ENCODE data around the gene AFF4. TPM values are rescaled to one million over a fixed set of nuclear protein-coding genes. Genes with fewer than 3 reads are reported as not detected.

The AFF4 gene
- total RNA-seq, 1 experiment from 2014 or later: 38.6 TPM

DNA sequence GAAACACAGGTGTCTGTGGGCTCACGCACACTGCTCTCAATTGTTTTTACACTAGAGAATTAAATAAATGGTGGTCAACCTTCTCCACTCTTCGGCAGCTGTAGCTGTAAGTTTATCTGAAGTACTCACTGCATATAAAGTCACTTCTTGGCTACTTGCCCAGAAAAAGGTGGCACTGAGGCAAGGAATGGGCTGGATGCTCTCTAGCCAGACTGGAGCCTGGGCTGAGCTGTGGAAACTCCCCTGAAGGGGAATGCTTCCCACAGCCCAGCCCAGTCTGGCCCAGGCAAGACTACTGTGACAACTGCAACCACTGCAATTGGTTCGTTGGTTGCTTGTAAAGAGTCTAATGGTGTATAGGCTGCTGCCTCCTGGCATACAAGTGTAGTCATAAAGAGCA is 85.5 kb downstream of the AFF4 start:
- intact Hi-C loops (cut with micrococcal nuclease): no loop called here
- DNase-seq (ENCODE audit: low read depth, low spot score) (no peak), ATAC-seq (0 out of 2 replicates have a peak, but pooled peaks have one; percentile 20)
- H3K9me3 ChIP-seq (ENCODE audit: control insufficient read depth in 1 of 2, insufficient read depth in 1 of 2, low read depth in 1 of 2, low read length in 2 of 2): no peaks in the 10 kb centered on the region
- RAD21 ChIA-PET (ENCODE audit: low non-redundant PET in 1 of 2, low total read pairs in 2 of 2, uncharacterized antibody in 2 of 2, unreplicated experiment in 2 of 2): no interaction called here
- H3K9ac ChIP-seq (ENCODE audit: low read length): no peak overlapping the region
- no peak overlapping the region for H3K4me2 ChIP-seq (ENCODE audit: low read length)
- POLR2A ChIA-PET: no interaction called here
- no peaks in the 10 kb centered on the region for H3K4me1 ChIP-seq (ENCODE audit: control insufficient read depth in 1 of 2, insufficient read depth in 2 of 2, low read length in 2 of 2)
- H3K4me3 ChIP-seq (replicated peaks in 1 of 2; ENCODE audit: low read depth in 1 of 2, low read length in 2 of 2): no peak overlapping the region
- peaks cover 12 to 34% of the 10 kb centered on the region in 2 experiments for H3K36me3 ChIP-seq (ENCODE audit: control insufficient read depth in 1 of 2, insufficient read depth in 2 of 2, low read length in 2 of 2)
- no peak overlapping the region for H3K27ac ChIP-seq (ENCODE audit: low read depth, low read length)
- no peaks in the 10 kb centered on the region for H3K79me2 ChIP-seq (ENCODE audit: insufficient read depth, low read length)
- TF ChIP-seq JUND (IDR thresholded peaks at IDR 0.05): no peak
- TF ChIP-seq, protein P1, sequence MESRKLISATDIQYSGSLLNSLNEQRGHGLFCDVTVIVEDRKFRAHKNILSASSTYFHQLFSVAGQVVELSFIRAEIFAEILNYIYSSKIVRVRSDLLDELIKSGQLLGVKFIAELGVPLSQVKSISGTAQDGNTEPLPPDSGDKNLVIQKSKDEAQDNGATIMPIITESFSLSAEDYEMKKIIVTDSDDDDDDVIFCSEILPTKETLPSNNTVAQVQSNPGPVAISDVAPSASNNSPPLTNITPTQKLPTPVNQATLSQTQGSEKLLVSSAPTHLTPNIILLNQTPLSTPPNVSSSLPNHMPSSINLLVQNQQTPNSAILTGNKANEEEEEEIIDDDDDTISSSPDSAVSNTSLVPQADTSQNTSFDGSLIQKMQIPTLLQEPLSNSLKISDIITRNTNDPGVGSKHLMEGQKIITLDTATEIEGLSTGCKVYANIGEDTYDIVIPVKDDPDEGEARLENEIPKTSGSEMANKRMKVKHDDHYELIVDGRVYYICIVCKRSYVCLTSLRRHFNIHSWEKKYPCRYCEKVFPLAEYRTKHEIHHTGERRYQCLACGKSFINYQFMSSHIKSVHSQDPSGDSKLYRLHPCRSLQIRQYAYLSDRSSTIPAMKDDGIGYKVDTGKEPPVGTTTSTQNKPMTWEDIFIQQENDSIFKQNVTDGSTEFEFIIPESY (IDR thresholded peaks at IDR 0.05; ENCODE audit: extremely low read depth, insufficient replicate concordance, low read length): no peak
- no peak for TF ChIP-seq POLR2AphosphoS5 (IDR thresholded peaks at IDR 0.05; ENCODE audit: low read depth, low read length)
- TF ChIP-seq EZH2 (IDR thresholded peaks at IDR 0.05): no peak
- TF ChIP-seq ZNF274 (IDR thresholded peaks at IDR 0.05; ENCODE audit: low read depth, low read length): no peak
- TF ChIP-seq ZFX (IDR thresholded peaks at IDR 0.05): no peak
- TF ChIP-seq, protein P2, sequence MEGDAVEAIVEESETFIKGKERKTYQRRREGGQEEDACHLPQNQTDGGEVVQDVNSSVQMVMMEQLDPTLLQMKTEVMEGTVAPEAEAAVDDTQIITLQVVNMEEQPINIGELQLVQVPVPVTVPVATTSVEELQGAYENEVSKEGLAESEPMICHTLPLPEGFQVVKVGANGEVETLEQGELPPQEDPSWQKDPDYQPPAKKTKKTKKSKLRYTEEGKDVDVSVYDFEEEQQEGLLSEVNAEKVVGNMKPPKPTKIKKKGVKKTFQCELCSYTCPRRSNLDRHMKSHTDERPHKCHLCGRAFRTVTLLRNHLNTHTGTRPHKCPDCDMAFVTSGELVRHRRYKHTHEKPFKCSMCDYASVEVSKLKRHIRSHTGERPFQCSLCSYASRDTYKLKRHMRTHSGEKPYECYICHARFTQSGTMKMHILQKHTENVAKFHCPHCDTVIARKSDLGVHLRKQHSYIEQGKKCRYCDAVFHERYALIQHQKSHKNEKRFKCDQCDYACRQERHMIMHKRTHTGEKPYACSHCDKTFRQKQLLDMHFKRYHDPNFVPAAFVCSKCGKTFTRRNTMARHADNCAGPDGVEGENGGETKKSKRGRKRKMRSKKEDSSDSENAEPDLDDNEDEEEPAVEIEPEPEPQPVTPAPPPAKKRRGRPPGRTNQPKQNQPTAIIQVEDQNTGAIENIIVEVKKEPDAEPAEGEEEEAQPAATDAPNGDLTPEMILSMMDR (IDR thresholded peaks at IDR 0.05 in 2 of 3, conservative IDR thresholded peaks at IDR 0.05 in 1 of 3; ENCODE audit: borderline replicate concordance in 1 of 3, insufficient read depth in 1 of 3, low read depth in 2 of 3, low read length in 2 of 3): no peak
- no peak for TF ChIP-seq CEBPB (IDR thresholded peaks at IDR 0.05; ENCODE audit: low read depth)
- TF ChIP-seq, protein P3, sequence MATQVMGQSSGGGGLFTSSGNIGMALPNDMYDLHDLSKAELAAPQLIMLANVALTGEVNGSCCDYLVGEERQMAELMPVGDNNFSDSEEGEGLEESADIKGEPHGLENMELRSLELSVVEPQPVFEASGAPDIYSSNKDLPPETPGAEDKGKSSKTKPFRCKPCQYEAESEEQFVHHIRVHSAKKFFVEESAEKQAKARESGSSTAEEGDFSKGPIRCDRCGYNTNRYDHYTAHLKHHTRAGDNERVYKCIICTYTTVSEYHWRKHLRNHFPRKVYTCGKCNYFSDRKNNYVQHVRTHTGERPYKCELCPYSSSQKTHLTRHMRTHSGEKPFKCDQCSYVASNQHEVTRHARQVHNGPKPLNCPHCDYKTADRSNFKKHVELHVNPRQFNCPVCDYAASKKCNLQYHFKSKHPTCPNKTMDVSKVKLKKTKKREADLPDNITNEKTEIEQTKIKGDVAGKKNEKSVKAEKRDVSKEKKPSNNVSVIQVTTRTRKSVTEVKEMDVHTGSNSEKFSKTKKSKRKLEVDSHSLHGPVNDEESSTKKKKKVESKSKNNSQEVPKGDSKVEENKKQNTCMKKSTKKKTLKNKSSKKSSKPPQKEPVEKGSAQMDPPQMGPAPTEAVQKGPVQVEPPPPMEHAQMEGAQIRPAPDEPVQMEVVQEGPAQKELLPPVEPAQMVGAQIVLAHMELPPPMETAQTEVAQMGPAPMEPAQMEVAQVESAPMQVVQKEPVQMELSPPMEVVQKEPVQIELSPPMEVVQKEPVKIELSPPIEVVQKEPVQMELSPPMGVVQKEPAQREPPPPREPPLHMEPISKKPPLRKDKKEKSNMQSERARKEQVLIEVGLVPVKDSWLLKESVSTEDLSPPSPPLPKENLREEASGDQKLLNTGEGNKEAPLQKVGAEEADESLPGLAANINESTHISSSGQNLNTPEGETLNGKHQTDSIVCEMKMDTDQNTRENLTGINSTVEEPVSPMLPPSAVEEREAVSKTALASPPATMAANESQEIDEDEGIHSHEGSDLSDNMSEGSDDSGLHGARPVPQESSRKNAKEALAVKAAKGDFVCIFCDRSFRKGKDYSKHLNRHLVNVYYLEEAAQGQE (IDR thresholded peaks at IDR 0.05; ENCODE audit: low read depth): no peak
- no peak for TF ChIP-seq RAD21 (IDR thresholded peaks at IDR 0.05; ENCODE audit: low read depth)
- no peak for TF ChIP-seq ELF1 (IDR thresholded peaks at IDR 0.05; ENCODE audit: borderline replicate concordance, low read depth)
- TF ChIP-seq TCF7L2 (IDR thresholded peaks at IDR 0.05; ENCODE audit: borderline replicate concordance, extremely low read depth, insufficient read depth, insufficient read length): no peak
- no peak for TF ChIP-seq YY1 (IDR thresholded peaks at IDR 0.05; ENCODE audit: extremely low read depth, insufficient replicate concordance, low read depth, low read length)
- TF ChIP-seq FOSL1 (IDR thresholded peaks at IDR 0.05; ENCODE audit: low read depth): no peak
- TF ChIP-seq, protein P4, sequence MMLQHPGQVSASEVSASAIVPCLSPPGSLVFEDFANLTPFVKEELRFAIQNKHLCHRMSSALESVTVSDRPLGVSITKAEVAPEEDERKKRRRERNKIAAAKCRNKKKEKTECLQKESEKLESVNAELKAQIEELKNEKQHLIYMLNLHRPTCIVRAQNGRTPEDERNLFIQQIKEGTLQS (IDR thresholded peaks at IDR 0.05): no peak
- TF ChIP-seq SP1 (IDR thresholded peaks at IDR 0.05; ENCODE audit: low read depth): no peak
- H2AFZ ChIP-seq (ENCODE audit: low read depth, low read length, poor library complexity, severe bottlenecking): no peak overlapping the region
- H3K27me3 ChIP-seq (ENCODE audit: insufficient read depth, low read length): no peaks in the 10 kb centered on the region
- BruUV-seq (replicated peaks): no TSS peak
- CTCF ChIA-PET: no interaction called here
- H3K9me2 ChIP-seq (ENCODE audit: insufficient read depth): no peaks in the 10 kb centered on the region
- no peaks in the 10 kb centered on the region for H4K20me1 ChIP-seq (ENCODE audit: insufficient read depth)
